Keratinocyte (primary cell): ENCODE data around the gene WFIKKN1.

Source experiments
- CTCF ChIP-seq, 3 experiments: IDR thresholded peaks in 1 of 3; conservative IDR thresholded peaks in 1 of 3; optimal IDR thresholded peaks in 1 of 3; 2 replicates in 2 of 3; 3 replicates in 1 of 3; pipeline versions ENCODE3 to v1.5.1; 2011; ENCODE audit warnings: low read length in 3 of 3, mild to moderate bottlenecking in 3 of 3, moderate library complexity in 2 of 3, control low read depth in 1 of 3, inconsistent platforms in 1 of 3; ENCODE audit not compliant: insufficient read depth in 2 of 3; ENCODE audit errors: extremely low read depth in 1 of 3
- EZH2 ChIP-seq: IDR thresholded peaks from one replicate; pipeline ENCODE4 v1.6.1; 2012; ENCODE audit warnings: inconsistent platforms, mild to moderate bottlenecking, low read length, moderate library complexity

GRCh38 chr16:596736-597060, 34.1 kb upstream of the WFIKKN1 start:
- TF ChIP-seq EZH2 = no peak
- TF ChIP-seq CTCF (optimal IDR thresholded peaks at IDR 0.05 in 1 of 3, IDR thresholded peaks at IDR 0.05 in 1 of 3, conservative IDR thresholded peaks at IDR 0.05 in 1 of 3; ENCODE audit: extremely low read depth in 1 of 3, insufficient read depth in 2 of 3, low read length in 3 of 3) = no peak
